ENCODE data around the gene WNT9A.

DNA sequence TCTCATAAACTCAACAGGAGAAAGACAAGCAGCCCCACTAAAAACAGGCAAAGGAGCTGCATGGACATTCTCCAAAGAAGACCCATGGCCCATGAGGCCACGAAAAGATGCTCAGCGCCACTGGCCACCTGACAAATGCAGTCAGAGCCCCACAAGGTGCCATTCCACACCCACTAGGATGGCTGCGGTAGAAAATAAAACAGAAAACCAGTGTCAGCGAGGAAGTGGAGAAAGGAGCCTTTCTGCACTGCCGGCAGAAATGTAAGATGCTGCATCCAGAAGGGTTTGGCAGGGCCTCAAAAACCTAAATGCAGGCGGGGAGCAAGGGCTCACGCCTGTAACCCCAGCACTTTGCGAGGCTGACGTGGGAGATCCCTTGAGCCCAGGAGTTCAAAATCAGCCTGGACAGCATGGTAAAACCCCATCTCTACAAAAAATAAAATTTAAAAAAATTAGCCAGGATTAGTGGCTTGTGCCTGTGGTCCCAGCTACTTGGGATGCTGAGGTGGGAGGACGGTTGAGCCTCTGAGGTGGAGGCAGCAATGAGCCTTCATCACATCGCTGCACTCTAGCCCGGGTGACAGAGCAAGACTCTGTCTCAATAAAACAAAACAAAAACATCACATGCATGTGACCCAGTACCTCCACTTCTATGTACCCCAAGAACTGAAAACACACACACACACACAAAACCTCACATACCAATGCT is 4.2 kb downstream of the WNT9A start:
- TF ChIP-seq, protein P1, sequence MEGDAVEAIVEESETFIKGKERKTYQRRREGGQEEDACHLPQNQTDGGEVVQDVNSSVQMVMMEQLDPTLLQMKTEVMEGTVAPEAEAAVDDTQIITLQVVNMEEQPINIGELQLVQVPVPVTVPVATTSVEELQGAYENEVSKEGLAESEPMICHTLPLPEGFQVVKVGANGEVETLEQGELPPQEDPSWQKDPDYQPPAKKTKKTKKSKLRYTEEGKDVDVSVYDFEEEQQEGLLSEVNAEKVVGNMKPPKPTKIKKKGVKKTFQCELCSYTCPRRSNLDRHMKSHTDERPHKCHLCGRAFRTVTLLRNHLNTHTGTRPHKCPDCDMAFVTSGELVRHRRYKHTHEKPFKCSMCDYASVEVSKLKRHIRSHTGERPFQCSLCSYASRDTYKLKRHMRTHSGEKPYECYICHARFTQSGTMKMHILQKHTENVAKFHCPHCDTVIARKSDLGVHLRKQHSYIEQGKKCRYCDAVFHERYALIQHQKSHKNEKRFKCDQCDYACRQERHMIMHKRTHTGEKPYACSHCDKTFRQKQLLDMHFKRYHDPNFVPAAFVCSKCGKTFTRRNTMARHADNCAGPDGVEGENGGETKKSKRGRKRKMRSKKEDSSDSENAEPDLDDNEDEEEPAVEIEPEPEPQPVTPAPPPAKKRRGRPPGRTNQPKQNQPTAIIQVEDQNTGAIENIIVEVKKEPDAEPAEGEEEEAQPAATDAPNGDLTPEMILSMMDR (IDR thresholded peaks at IDR 0.05): no peak
- TF ChIP-seq ELF1 (IDR thresholded peaks at IDR 0.05) (no peak), TCF12 (IDR thresholded peaks at IDR 0.05) (no peak), SMC3 (IDR thresholded peaks at IDR 0.05; ENCODE audit: low read depth, low read length) (no peak), REST (IDR thresholded peaks at IDR 0.05; ENCODE audit: low read depth, low read length) (no peak), MEF2A (IDR thresholded peaks at IDR 0.05; ENCODE audit: borderline replicate concordance, low read depth) (no peak)
- TF ChIP-seq, protein P2, sequence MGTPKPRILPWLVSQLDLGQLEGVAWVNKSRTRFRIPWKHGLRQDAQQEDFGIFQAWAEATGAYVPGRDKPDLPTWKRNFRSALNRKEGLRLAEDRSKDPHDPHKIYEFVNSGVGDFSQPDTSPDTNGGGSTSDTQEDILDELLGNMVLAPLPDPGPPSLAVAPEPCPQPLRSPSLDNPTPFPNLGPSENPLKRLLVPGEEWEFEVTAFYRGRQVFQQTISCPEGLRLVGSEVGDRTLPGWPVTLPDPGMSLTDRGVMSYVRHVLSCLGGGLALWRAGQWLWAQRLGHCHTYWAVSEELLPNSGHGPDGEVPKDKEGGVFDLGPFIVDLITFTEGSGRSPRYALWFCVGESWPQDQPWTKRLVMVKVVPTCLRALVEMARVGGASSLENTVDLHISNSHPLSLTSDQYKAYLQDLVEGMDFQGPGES (IDR thresholded peaks at IDR 0.05; ENCODE audit: low read depth, low read length): no peak

All from SK-N-SH (cell line).